Endodermal cell (in vitro differentiated cells): ENCODE measurements around the gene UBE2D2. TPM values are rescaled to one million over a fixed set of nuclear protein-coding genes. Genes with fewer than 3 reads are reported as not detected.
A peak's percentile ranks its signal among the peaks of the same experiment; 100 is the strongest.
"Not testable (repeated sequence)": the region's sequence is repeated elsewhere in the genome, so short reads cannot be mapped to it uniquely, and the experiment has no call there.

Experiments
- DNase-seq: peaks from one replicate; pipeline ENCODE4 v3.0.0-alpha.2; 2017
- H3K27ac ChIP-seq: 2 replicates; pipeline ENCODE4 v1.5.1; 2013; ENCODE audit warnings: mild to moderate bottlenecking, low read depth, low read length, moderate library complexity
- H3K27me3 ChIP-seq: 2 replicates; pipeline ENCODE4 v1.6.1; 2013; ENCODE audit warnings: mild to moderate bottlenecking, low read length, moderate library complexity; ENCODE audit not compliant: insufficient read depth, control insufficient read depth, poor library complexity, severe bottlenecking
- H3K36me3 ChIP-seq: 2 replicates; pipeline ENCODE4 v1.7.0; 2013; ENCODE audit warnings: mild to moderate bottlenecking, low read length, moderate library complexity; ENCODE audit not compliant: control insufficient read depth, insufficient read depth
- H3K4me1 ChIP-seq: one replicate; pipeline ENCODE4 v1.7.0; 2013; ENCODE audit warnings: low read length; ENCODE audit not compliant: control insufficient read depth, insufficient read depth
- H3K4me3 ChIP-seq: 2 replicates; pipeline ENCODE4 v1.5.1; 2013; ENCODE audit warnings: mild to moderate bottlenecking, low read length, moderate library complexity
- H3K9ac ChIP-seq: 2 replicates; pipeline ENCODE4 v1.6.1; 2013; ENCODE audit warnings: mild to moderate bottlenecking, low read length, moderate library complexity; ENCODE audit not compliant: poor library complexity, severe bottlenecking; ENCODE audit errors: extremely low read depth
- H3K9me3 ChIP-seq: 2 replicates; pipeline ENCODE4 v1.6.1; 2013; ENCODE audit warnings: mild to moderate bottlenecking, low read length, moderate library complexity; ENCODE audit not compliant: control insufficient read depth
- H3K27ac Mint-ChIP-seq: 2 replicates; pipeline ENCODE4 v1.8.0; 2020; ENCODE audit warnings: mixed read lengths
- H3K27me3 Mint-ChIP-seq: 2 replicates; pipeline ENCODE4 v1.8.0; 2021; ENCODE audit warnings: mild to moderate bottlenecking, mixed read lengths; ENCODE audit not compliant: insufficient read depth
- H3K36me3 Mint-ChIP-seq: 2 replicates; pipeline ENCODE4 v1.8.0; 2020; ENCODE audit warnings: low read depth, mixed read lengths
- H3K4me1 Mint-ChIP-seq: 2 replicates; pipeline ENCODE4 v1.8.0; 2020; ENCODE audit warnings: mixed read lengths
- H3K4me3 Mint-ChIP-seq: 2 replicates; pipeline ENCODE4 v1.8.0; 2020; ENCODE audit warnings: mild to moderate bottlenecking, moderate library complexity, mixed read lengths
- H3K9me3 Mint-ChIP-seq: 2 replicates; pipeline ENCODE4 v1.8.0; 2020; ENCODE audit warnings: mild to moderate bottlenecking, mixed read lengths
- WGBS, 2 experiments: methylation state at CpG; one replicate each; pipeline versions ENCODE4 v1.1.5 to v1.1.7; 2013; ENCODE audit warnings: missing lambda C conversion rate in 2 of 2, mixed read lengths in 1 of 2; ENCODE audit not compliant: insufficient coverage in 1 of 2, insufficient read length in 1 of 2; 5-methylcytosine and 5-hydroxymethylcytosine counted together
- total RNA-seq, 2 donors: library from RNA; stranded (reverse); fragmentation: NEBNext Ultra II Directional in 1 of 2; extraction: Animal tissue kit (Norgen Biotek cat#: 25700) in 1 of 2; gene quantifications; 2 replicates in 1 of 2; 3 replicates in 1 of 2; pipeline ENCODE4 v1.2.1, GENCODE V29; 2021
- TF ChIP-seq, protein P1 (sequence below): fragments of 200-600 bp; sonication (generic); conservative IDR thresholded peaks from 2 replicates; pipeline ENCODE4 v1.5.0; 2021; ENCODE audit warnings: antibody characterized with exemption, mild to moderate bottlenecking

Gene UBE2D2
- total RNA-seq, 2 donors from 2014 or later, result 172 to 202 TPM

DNA sequence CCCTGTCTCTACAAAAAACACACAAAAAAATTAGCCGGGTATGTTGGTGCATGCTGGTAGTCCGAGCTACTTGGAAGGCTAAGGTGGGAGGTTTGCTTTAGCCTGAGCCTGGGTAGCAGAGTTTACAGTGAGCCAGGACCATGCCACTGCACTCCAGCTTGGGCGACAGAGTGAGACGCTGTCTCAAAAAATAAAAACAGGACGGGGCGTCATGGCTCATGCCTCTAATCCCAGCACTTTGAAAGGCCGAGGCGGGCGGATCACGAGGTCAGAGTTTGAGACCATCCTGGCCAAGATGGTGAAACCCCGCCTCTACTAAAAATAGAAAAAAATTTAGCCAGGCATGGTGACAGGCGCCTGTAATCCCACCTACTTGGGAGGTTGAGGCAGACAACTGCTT is 40.3 kb downstream of the UBE2D2 start:
- Mint-ChIP-seq H3K36me3 (peaks cover 50% of the 10 kb centered on the region), H3K9me3 (no peaks in the 10 kb centered on the region), H3K4me3 (no peak overlapping the region), H3K27ac (peak overlapping the region; percentile 39), H3K4me1 (no peaks in the 10 kb centered on the region), H3K27me3 (no peaks in the 10 kb centered on the region)
- H3K4me3 ChIP-seq, result no peak overlapping the region
- no peaks in the 10 kb centered on the region for H3K27me3 ChIP-seq
- 97 to 98% methylated on average over 9 to 12 of the region's 12 CpGs for WGBS, 2 experiments
- H3K36me3 ChIP-seq, result peaks cover 50% of the 10 kb centered on the region
- no peaks in the 10 kb centered on the region for H3K9me3 ChIP-seq
- no peak overlapping the region for H3K9ac ChIP-seq
- H3K27ac ChIP-seq, result no peak overlapping the region
- no peak for DNase-seq
- H3K4me1 ChIP-seq, result no peaks in the 10 kb centered on the region
- TF ChIP-seq, protein P1, sequence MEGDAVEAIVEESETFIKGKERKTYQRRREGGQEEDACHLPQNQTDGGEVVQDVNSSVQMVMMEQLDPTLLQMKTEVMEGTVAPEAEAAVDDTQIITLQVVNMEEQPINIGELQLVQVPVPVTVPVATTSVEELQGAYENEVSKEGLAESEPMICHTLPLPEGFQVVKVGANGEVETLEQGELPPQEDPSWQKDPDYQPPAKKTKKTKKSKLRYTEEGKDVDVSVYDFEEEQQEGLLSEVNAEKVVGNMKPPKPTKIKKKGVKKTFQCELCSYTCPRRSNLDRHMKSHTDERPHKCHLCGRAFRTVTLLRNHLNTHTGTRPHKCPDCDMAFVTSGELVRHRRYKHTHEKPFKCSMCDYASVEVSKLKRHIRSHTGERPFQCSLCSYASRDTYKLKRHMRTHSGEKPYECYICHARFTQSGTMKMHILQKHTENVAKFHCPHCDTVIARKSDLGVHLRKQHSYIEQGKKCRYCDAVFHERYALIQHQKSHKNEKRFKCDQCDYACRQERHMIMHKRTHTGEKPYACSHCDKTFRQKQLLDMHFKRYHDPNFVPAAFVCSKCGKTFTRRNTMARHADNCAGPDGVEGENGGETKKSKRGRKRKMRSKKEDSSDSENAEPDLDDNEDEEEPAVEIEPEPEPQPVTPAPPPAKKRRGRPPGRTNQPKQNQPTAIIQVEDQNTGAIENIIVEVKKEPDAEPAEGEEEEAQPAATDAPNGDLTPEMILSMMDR, result no peak

DNA sequence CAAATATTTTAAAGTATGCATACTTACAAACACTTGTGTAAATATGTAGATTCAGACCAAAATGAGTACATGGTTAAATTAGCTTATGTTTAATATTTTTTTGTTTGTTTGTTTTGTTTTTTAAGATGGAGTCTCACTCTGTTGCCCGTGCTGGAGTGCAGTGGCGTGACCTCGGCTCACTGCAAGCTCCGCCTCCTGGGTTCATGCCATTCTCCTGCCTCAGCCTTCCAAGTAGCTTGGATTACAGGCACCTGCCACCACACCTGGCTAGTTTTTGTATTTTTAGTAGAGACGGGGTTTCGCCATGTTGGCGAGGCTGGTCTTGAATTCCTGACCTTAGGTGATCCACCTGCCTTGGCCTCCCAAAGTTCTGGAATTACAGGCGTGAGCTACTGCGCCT is 40.8 kb downstream of the UBE2D2 start:
- H3K27ac ChIP-seq, H3K9ac ChIP-seq, H3K27ac Mint-ChIP-seq, DNase-seq, H3K9me3 ChIP-seq, H3K4me1 Mint-ChIP-seq, H3K27me3 ChIP-seq, H3K4me1 ChIP-seq, H3K9me3 Mint-ChIP-seq, H3K4me3 Mint-ChIP-seq, H3K27me3 Mint-ChIP-seq, H3K4me3 ChIP-seq: not testable (repeated sequence)
- 95 to 96% methylated on average over 4 to 9 of the region's 9 CpGs for WGBS, 2 experiments
- H3K36me3 Mint-ChIP-seq, result peaks cover 50% of the 10 kb centered on the region
- H3K36me3 ChIP-seq, result peaks cover 54% of the 10 kb centered on the region

DNA sequence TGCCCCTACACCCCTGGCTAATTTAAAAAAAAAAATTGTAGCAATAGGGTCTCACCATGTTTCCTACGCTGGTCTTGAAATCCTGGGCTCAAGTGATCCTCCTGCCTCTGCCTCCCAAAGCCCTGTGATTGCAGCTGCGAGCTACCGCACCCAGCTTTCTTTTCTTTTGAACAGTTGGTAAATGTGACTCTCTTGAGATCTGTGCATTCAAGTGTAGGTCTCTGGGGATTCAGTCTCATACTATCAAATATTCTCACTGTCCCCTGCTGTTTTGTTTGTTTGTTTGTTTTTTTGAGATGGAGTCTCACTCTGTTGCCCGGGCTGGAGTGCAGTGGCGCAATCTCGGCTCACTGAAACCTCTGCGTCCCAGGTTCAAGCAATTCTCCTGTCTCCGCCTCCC is 44.7 kb downstream of the UBE2D2 start:
- Histone ChIP-seq H3K4me3 (no peak overlapping the region), H3K4me1 (no peaks in the 10 kb centered on the region), H3K9me3 (no peaks in the 10 kb centered on the region), H3K9ac (no peak overlapping the region), H3K27me3 (no peaks in the 10 kb centered on the region), H3K27ac (no peak overlapping the region), H3K36me3 (peaks cover 57% of the 10 kb centered on the region)
- H3K27ac Mint-ChIP-seq, result peak overlapping the region; percentile 3
- H3K9me3 Mint-ChIP-seq, result no peaks in the 10 kb centered on the region
- TF ChIP-seq, protein P1, result no peak
- H3K27me3 Mint-ChIP-seq, result no peaks in the 10 kb centered on the region
- peaks cover 42% of the 10 kb centered on the region for H3K36me3 Mint-ChIP-seq
- WGBS, 2 experiments, result 92 to 97% methylated on average over 6 to 8 of the region's 8 CpGs
- no peak overlapping the region for H3K4me3 Mint-ChIP-seq
- no peak for DNase-seq
- no peaks in the 10 kb centered on the region for H3K4me1 Mint-ChIP-seq
